HG03108 (cell line): ENCODE results near the gene BCR.
"Not testable (repeated sequence)": the region's sequence is repeated elsewhere in the genome, so short reads cannot be mapped to it uniquely, and the experiment has no call there.

Experiments used
- ATAC-seq: cut with Tn5 transposase; IDR thresholded peaks from one replicate; pipeline ENCODE4 v1.9.1; 2021; ENCODE audit warnings: moderate library complexity; ENCODE audit not compliant: unreplicated experiment

Gene BCR

DNA sequence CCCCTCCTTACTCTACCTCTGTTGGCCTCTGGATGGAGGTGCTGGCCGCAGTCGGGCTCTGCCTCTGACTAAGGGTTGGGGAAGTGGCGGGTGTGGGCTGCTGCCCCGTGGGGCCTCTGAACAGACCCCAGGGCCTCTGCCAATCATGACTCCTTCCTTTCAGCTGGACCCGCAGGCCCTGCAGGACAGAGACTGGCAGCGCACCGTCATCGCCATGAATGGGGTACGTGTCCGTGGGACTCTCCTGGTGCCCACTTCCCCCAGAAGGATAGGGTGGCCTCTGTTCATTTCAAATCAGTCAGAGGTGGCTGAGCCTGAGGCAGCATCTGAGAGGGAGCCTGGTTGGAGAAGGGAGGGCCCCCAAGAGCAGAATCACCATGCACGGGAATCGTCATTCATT is 129.0 kb downstream of the BCR start:
- not testable (repeated sequence) for ATAC-seq

DNA sequence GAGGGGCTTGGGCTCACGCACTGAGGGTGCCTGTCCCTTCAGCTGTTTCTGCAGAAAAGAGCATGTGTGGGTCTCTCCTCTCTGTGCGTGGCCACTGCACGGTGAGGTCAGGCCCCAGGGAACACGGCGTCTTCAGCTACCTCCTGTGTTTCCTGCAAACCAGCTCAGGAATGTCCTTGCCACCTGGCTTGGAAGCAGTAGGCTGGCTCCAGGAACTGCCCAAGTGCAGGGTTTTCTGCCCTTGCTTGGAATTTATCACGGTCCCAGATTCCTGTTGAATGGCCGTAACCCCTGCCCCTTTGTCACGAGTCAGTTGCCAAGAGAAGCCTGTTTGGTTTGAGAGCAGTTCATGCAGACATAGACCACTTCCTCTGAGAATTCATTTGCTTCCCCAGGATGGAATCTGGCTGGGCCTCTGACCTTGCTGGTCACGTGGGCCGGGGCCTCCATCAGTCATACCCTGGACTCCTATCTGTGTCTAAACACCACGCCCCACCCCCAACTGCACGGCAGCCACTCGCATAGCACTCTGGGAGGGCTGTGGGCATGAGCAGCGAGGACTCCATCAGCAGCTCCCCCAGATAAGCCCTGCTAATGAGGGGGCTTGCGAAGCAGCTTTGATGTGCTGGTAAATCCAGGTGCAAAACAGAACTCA is 130.3 kb downstream of the BCR start:
- ATAC-seq = not testable (repeated sequence)

DNA sequence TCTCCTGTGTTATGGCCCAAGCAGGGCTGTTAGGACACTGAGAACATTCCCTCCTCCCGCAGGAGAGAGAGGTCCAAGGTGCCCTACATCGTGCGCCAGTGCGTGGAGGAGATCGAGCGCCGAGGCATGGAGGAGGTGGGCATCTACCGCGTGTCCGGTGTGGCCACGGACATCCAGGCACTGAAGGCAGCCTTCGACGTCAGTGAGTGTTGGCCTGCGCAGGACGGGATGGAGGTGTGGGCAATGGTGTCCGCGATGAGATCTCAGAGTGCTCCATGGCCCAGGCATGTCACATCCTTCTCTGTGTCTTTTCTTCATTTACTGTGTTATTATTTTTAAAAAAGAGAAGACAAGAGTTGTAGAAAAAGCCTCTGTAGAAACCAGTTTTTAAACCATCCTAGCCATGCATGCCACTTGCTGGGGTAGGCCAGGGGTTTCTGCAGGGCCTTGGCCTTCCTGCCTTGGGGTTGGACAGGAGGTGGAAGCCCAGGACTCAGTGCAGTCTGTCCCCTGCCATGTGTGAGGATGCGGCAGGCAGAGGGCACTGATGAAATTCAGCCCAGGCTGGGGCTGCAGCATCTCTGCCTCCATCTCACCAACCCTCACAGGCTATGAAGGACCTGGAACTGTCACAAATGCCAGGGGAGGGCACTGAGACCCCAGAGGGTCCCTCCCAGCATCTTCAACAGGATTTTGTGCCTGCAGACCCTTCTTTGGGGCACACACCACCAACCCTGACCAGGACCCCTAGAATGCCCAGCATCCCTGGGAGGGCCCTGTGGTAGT is 131.5 kb downstream of the BCR start:
- ATAC-seq = not testable (repeated sequence)

DNA sequence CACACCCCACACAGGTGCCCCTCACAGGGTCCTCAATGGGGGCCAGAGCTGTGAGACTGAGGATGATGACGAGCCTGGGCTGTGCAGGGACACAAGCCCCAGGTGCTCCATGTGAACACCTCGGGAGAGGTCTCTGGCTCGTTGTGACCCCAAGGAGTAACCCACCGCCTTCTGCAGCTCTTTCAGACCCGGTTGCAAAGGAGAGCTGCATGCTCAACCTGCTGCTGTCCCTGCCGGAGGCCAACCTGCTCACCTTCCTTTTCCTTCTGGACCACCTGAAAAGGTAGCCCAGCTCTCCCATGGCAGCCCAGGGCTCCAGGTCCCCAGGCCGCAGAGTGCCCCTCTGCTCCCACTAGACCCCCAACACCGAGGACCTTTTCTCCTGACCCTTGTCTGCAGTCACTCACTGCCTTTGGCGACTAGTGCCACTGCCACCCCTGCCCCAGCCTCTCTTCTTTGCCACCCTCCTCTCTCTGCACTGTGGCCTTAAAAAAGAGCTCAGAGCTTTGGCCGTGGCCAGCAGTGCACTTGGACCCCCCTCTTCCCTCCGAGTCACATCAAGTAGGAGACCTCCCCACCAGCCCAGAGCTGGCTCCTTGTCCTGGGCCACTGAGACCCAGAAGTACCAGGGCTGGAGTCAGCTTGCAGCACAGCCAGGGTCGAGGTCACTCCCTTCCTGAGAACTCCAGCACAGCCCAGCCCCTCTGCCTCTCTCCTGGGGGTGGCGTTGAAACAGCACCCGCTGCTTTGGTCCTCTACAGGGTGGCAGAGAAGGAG is 133.7 kb downstream of the BCR start:
- ATAC-seq = no peak

DNA sequence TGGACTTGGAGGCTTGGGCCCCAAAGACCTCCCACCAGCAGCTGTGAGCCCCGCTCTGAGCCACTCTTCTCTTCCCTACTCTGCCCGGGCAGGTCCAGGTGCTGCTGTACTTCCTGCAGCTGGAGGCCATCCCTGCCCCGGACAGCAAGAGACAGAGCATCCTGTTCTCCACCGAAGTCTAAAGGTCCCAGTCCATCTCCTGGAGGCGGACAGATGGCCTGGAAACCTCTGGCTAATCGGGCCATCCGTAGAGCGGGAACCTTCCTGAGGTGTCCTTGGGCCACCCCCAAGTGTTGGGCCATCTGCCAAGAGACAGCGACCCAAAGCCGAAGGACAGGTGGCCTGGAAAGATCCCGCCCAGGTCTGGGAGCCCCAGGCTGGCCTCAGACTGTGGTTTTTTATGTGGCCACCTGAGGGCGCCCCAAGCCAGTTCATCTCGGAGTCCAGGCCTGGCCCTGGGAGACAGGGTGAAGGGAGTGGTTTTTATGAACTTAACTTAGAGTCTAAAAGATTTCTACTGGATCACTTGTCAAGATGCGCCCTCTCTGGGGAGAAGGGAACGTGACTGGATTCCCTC is 135.1 kb downstream of the BCR start:
- ATAC-seq = no peak

DNA sequence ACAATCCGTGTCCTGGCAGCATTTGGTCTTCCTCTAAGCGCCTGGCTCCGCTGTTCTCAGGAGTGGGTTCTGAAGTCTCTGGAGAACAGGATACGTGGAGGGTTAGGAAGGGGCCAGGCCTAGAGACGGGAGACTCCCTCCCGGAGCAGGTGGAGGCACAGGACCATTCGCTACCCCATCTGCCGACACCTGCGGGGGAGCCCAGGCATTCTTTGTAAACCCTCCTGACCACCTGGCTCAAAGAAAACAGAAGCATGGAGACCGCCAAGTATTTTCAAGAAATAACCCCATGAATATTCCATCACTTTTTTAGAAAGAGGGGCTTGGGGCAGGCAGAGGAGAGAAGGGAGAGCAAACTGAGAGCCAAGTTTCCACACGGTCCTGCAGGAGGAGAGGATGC is 136.3 kb downstream of the BCR start:
- not testable (repeated sequence) for ATAC-seq

DNA sequence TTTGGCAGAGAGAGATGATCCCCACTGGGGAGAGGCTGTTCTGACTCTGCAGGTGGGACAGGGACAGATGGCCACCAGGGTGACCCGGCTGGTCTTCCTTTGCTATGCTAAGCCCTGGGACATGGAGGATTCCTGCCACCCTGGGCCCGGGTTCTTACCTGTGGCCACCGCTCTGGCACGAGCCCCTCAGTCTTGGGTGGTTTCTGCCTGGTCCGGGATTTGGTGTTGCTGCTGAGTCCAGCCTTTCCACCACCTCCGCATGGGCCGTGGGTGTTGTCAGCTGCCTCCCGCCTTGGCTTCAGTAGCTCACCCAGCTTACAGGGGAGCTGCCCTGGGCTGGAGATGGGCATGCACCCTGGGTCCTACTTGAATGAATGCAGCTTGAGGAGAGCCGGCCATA is 138.0 kb downstream of the BCR start:
- ATAC-seq = not testable (repeated sequence)

DNA sequence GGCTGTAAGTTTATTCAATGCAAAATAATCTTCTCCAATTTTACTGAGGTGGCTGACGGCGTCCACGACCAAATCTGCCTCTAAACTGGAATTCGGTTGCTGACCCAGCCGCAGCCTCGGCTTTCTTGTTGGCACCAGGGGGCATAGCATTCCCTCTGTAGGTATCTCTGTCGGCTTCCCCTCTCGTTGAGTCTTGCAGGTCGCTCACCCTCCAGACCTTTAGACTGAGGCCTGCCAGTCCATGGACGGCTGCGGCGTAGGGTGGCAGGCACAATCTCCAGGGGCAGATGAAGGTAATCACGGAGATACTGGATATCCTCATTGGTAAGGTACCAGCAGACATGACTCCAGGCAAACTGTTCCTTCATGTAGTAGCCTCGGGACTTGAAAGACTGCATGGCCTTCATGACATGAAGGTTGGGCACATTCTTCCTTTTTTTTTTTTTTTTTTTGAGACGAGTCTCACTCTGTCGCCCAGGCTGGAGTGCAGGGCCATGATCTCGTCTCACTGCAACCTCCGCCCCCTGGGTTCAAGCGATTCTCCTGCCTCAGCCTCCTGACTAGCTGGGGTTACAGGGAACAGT is 142.3 kb downstream of the BCR start:
- not testable (repeated sequence) for ATAC-seq

DNA sequence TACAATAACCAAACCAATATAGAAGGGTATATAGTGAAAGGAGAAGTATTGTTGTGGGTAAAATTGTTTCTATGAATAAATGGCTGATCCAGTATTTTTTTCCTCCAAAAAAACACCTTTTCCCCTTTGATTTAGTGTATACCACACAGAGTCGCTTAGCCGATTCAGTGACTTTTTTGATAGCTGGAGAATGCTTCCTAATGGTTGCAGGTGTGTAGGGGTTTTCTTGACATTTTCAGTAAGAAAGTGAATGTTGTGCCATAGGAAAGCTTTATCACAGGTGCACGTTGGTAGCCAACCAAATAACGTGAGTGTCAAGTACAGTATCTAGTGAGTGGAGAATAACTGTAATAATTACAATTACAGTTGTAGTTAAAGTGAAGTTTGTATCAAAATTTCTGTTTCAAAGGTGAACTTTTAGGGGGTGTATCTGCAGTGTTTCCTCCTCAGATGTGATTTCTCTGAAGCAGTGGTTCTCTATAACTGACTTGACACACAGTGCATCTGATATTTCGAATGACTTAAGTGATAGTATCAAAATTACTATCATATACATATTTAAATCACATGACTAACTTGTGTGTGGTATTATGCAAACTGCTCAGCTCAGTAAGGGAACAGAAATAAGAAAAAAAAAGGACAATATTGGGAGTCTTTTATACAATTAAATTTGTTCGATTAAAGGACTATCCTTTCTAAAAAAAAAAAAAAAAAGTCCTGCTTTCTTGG is 143.8 kb downstream of the BCR start:
- ATAC-seq = not testable (repeated sequence)

DNA sequence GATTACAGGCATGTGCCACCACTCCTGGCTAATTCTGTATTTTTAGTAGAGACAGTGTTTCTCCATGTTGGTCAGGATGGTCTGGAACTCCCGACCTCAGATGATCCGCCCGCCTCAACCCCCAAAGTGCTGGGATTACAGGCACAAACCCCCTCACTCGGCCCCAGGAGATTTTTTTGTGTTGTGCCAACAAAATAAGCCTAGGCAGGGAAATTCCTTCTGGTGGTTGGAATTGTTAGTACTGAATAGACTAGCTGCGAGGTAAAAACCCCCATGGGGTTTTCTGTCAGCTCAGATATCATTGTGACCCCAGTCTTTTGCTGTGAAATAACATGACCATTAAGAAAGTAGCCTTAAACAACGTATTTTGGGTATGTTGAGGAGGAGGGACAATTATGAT is 144.9 kb downstream of the BCR start:
- no peak for ATAC-seq

DNA sequence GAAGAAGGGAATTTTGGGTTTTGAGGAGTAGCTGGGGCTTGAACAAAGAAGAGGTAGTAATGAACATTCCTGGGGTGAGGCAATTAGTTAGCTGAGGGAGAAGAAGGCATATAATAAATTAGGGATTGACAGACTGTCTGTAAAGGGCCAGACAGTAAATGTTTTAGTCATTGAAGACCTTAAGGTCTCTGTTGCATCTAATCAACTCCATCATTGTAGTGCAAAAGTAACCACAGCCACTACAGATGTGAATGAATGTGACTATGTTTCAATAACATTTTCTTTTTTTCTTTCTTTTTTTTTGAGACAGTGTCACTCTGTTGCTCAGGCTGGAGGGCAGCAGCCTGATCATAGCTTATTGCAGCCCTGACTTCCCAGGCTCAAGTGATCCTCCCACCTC is 153.5 kb downstream of the BCR start:
- not testable (repeated sequence) for ATAC-seq

DNA sequence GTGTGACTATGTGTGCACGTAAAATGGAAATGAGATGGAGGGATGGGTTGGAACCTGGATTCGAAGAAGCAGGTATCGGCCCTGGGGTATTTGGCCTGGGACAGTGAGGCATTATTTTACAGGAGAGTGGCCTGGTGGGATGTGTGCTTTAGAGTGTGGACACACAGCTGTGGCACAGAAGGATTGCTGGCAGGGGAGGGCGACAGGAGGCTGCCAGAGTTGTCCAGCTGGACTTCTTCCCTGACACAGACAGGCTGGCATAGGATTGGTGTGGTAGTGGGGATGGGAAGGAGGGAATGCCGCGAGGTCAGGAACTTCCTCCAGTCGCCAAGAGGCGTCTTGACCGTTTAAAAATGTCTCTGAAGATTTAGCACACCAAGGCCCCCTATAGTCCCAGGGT is 157.4 kb downstream of the BCR start:
- ATAC-seq = not testable (repeated sequence)

DNA sequence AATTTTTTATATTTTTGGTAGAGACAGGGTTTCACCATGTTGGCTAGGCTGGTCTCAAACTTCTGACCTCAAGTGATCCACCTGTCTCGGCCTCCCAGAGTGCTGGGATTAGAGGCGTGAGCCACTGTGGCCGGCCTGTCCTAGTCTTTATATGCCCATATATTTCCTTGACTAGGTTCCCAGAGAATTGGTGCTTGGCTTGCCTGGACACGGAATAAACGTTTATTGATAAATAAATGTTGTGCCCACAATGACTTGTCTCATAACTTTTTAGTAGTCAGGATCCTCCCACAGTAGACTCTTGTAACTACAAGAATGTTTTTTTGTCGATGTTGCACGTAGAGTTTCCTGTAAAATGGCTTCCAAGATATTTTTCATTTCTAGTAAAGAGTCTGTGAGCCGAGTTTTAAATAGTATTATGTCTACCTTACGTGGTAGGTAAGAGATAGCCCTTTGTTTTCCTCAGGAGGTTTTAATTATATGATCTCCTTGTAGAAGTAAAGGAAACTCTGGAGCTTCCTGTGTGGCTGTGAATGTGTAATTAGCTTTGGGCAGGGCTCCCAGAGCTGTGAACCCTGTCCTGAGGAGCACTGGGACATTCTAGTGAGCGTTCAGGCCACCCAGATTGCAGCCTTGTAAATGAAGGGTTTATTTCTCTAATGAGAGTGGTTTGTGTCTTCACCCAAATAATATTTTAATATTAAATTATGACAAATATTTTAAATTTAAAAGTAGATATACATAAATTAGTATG is 161.8 kb downstream of the BCR start:
- not testable (repeated sequence) for ATAC-seq

DNA sequence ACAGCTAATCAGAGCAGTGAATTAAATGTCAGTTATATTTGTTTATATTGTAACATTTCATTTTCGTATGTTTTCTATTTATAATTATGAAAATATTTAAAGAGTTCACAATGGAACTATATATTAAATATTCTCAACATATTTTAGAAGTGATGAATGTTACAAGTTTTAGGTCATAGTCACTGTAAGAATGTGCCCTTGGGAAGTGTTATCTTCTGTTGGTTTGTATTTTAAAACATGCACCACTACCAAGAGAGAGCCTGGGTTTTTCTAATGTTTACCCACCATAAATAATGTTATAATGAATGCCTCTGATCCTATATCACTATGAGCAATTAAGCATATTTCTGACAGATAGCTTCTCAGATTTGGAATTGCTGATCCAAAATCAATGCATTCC is 171.0 kb downstream of the BCR start:
- no peak for ATAC-seq

DNA sequence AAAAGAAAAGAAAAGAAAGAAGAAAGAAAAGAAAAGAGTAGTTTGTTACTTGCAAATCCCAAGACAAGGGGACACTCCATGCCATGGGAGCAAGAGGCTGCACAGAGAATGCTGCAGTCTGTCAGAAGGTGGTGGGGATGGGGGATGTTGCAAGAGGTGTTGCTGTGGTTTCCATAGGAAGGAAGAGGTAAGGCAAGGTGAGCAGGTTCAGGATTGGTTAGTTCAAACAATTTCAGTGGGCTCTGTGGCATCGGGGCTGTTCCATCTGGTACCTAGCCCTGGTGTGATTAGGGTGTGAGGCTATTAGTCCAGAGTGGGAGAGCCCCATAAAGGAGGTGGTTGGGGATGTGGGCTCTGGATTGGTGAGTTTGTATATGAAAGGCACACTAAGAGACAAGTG is 172.7 kb downstream of the BCR start:
- ATAC-seq = no peak

DNA sequence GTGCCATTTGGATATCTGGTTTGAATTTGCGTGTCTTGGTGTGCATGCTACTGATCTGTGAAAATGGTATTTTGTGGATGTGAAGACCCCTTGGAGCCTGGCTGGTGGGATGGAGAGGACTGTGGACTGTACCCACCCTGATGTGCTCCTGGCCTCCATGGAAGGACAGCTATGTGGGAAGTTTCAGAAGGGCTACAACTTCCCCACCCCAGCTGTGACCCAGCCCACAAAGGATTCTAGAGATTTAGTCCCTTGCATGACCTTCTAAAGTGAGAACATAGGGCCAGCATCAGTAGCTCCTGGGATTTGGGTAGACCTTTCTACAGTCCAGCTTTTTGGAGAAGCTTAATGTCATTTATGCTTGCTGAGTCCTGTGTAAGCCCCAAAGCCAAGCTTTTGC is 173.4 kb downstream of the BCR start:
- no peak for ATAC-seq

DNA sequence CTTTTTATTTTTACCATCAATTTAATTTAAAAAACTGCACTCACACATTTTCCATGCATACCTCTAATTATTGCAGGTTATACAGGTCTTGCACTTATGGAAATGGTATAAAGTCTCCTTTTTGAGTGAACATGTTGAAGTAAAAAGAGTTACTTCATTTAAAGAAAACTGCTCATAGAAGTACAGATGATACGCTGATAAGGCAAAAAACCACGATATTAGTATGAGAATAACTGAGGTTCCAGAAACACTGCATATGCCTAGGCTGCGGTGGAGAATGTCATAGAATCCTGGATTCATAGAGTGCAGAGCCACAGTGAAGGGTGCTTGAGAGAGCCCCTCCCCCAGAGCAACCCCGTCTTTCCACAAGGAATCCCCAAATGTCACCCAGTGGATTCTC is 175.8 kb downstream of the BCR start:
- ATAC-seq = no peak

DNA sequence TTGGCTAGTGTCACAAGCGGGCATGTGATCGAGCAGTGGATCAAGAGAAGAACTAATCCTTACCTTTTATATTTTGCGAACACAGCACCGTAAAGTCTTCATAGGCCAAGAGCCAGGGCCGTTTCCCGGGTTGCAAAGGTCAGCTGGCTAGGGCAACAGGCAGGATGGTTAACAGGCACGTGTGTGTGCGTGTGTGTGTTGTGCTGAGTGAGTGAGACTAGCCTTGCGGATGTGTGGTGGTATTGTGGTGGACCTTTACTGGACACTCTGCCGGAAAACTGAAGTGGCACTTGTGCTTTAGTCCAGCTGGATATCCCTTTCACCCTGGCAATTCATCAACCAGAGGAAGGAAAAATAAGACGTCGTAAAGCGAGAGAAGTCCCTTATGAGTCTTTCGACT is 176.7 kb downstream of the BCR start:
- no peak for ATAC-seq

DNA sequence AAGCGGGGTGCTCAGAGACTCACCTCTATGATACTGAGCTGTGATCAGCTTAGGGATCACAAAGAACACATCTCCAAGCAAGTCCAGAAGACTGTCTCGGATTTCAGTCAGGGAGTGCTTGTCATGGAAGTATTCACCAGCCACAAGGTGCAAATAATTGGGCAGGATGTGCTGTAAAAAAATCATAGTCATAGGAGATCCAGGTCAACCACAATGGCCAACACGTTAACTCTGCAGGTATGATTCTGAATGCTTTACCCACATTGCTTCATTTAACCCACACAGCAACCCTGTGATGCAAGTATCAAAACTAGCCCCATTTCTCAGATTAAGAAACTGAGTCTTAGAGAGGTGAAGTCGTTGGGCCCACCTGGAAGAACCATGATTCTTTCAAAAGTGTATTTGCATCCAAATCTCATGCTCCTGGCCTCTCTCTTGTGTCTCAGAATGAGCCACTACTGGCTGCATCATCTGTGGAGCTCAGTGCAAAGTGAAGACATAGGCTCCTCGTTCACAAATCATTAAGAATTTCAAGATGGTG is 179.3 kb downstream of the BCR start:
- no peak for ATAC-seq
